ENCODE data around the gene AGAP2.

AGAP2 gene

GRCh38 chr12:57740656-57741412 lies 2.3 kb upstream of the AGAP2 start:
- Histone ChIP-seq H2AFZ (ENCODE audit: low read depth, low read length, severe bottlenecking) (no peak overlapping the region), H3K4me3 (ENCODE audit: insufficient read depth, low read length, poor library complexity, severe bottlenecking) (peak overlapping the region; percentile 68), H3F3A (ENCODE audit: insufficient read depth) (peaks cover 10% of the 10 kb centered on the region; the same call in 1 of the 2 replicates), H4K20me1 (ENCODE audit: low read depth, low read length) (no peaks in the 10 kb centered on the region), H3K79me2 (ENCODE audit: insufficient read depth, low read length) (peaks cover 12% of the 10 kb centered on the region), H3K27ac (ENCODE audit: low read depth, low read length) (no peak overlapping the region), H3K4me2 (ENCODE audit: low read depth, low read length, poor library complexity, severe bottlenecking) (peak overlapping the region; percentile 91), H3K36me3 (ENCODE audit: low read length) (no peaks in the 10 kb centered on the region), H3K9me2 (replicated peaks; ENCODE audit: insufficient read depth, low read length) (no peaks in the 10 kb centered on the region), H3K9me3 (ENCODE audit: insufficient read depth, low read length) (no peaks in the 10 kb centered on the region), H3K9ac (ENCODE audit: low read length) (peak overlapping the region; percentile 68), H3K27me3 (ENCODE audit: low read length) (no peaks in the 10 kb centered on the region)
- no peak for TF ChIP-seq EZH2phosphoT487 (conservative IDR thresholded peaks at IDR 0.05; ENCODE audit: low read length)
- TF ChIP-seq, protein P1, sequence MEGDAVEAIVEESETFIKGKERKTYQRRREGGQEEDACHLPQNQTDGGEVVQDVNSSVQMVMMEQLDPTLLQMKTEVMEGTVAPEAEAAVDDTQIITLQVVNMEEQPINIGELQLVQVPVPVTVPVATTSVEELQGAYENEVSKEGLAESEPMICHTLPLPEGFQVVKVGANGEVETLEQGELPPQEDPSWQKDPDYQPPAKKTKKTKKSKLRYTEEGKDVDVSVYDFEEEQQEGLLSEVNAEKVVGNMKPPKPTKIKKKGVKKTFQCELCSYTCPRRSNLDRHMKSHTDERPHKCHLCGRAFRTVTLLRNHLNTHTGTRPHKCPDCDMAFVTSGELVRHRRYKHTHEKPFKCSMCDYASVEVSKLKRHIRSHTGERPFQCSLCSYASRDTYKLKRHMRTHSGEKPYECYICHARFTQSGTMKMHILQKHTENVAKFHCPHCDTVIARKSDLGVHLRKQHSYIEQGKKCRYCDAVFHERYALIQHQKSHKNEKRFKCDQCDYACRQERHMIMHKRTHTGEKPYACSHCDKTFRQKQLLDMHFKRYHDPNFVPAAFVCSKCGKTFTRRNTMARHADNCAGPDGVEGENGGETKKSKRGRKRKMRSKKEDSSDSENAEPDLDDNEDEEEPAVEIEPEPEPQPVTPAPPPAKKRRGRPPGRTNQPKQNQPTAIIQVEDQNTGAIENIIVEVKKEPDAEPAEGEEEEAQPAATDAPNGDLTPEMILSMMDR (IDR thresholded peaks at IDR 0.05; ENCODE audit: insufficient read depth, low read length, poor library complexity, severe bottlenecking) = no peak

DNA sequence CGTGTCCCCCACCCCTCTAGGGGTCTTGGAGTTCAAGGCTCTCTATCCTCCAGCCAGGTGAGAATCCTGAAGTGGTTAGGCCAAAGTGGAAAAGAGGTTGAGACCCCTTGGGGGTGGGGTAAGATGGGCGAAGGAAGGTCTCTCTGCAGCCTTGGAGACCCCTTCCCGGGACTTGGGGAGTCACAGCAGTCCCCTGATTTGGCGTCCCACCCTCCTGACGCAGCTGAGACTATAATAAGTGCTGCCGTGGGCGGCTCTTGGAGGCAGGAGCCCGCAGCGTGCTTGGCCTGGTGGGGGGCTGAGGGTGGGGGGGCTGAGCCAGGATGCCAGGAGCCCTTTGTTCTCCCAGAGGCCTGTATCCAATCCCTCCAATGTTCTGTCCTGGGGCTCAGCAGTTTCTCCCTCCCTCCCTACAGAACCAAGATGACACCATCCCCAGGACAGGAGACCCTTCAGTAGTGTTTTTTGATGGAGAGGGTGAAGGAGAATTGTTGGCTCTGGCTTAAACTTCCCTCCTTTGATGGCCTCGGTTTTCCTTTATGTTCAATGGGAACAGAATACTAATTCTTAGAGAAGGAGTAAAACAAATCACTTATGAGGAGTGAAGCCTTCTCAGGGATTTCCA lies 1.5 kb upstream of the AGAP2 start:
- TF ChIP-seq, protein P1 (IDR thresholded peaks at IDR 0.05; ENCODE audit: insufficient read depth, low read length, poor library complexity, severe bottlenecking) = no peak
- TF ChIP-seq EZH2phosphoT487 (conservative IDR thresholded peaks at IDR 0.05; ENCODE audit: low read length) = no peak
- H3K27ac ChIP-seq (ENCODE audit: low read depth, low read length) = no peak overlapping the region
- no peak overlapping the region for H3K9ac ChIP-seq (ENCODE audit: low read length)
- H3K79me2 ChIP-seq (ENCODE audit: insufficient read depth, low read length) = peaks cover 12% of the 10 kb centered on the region
- no peak overlapping the region for H3K4me3 ChIP-seq (ENCODE audit: insufficient read depth, low read length, poor library complexity, severe bottlenecking)
- H3K9me2 ChIP-seq (replicated peaks; ENCODE audit: insufficient read depth, low read length) = no peaks in the 10 kb centered on the region
- H3K27me3 ChIP-seq (ENCODE audit: low read length) = no peaks in the 10 kb centered on the region
- H3K4me2 ChIP-seq (ENCODE audit: low read depth, low read length, poor library complexity, severe bottlenecking) = peak overlapping the region; percentile 91
- no peak overlapping the region for H2AFZ ChIP-seq (ENCODE audit: low read depth, low read length, severe bottlenecking)
- H3K9me3 ChIP-seq (ENCODE audit: insufficient read depth, low read length) = no peaks in the 10 kb centered on the region
- no peaks in the 10 kb centered on the region for H3K36me3 ChIP-seq (ENCODE audit: low read length)
- H3F3A ChIP-seq (ENCODE audit: insufficient read depth) = peaks cover 5% of the 10 kb centered on the region; the same call in 1 of the 2 replicates
- H4K20me1 ChIP-seq (ENCODE audit: low read depth, low read length) = no peaks in the 10 kb centered on the region

DNA sequence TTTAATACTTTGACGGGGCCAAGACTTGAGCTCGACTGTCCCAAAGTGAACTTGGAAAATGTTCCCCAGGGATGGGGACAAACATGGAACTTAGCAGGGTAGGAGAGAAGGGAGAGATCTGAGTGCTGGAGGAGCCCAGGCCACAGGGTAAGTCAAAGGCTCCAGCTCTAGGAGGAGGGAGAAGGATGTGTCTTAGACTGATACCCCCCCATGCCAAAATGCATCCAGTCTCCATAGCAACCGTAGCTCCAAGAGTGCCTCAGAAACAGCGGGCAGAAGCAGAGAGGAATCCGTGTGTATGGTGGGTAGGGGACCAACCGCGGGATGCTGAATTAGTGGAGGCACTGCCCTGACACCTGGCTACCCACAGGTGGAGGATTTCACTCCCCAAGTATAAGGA lies 845 bp upstream of the AGAP2 start:
- Histone ChIP-seq H2AFZ (ENCODE audit: low read depth, low read length, severe bottlenecking) (no peak overlapping the region), H3K27ac (ENCODE audit: low read depth, low read length) (no peak overlapping the region), H3K79me2 (ENCODE audit: insufficient read depth, low read length) (peaks cover 12% of the 10 kb centered on the region), H3K9me2 (replicated peaks; ENCODE audit: insufficient read depth, low read length) (no peaks in the 10 kb centered on the region), H3K4me2 (ENCODE audit: low read depth, low read length, poor library complexity, severe bottlenecking) (no peak overlapping the region), H3F3A (ENCODE audit: insufficient read depth) (peaks cover 5% of the 10 kb centered on the region; the same call in 1 of the 2 replicates), H3K9me3 (ENCODE audit: insufficient read depth, low read length) (no peaks in the 10 kb centered on the region), H3K9ac (ENCODE audit: low read length) (no peak overlapping the region), H3K4me3 (ENCODE audit: insufficient read depth, low read length, poor library complexity, severe bottlenecking) (no peak overlapping the region), H4K20me1 (ENCODE audit: low read depth, low read length) (no peaks in the 10 kb centered on the region), H3K27me3 (ENCODE audit: low read length) (no peaks in the 10 kb centered on the region), H3K36me3 (ENCODE audit: low read length) (no peaks in the 10 kb centered on the region)
- TF ChIP-seq, protein P1 (IDR thresholded peaks at IDR 0.05; ENCODE audit: insufficient read depth, low read length, poor library complexity, severe bottlenecking) = no peak
- no peak for TF ChIP-seq EZH2phosphoT487 (conservative IDR thresholded peaks at IDR 0.05; ENCODE audit: low read length)

All from SU-DHL-6 (cell line).